ENCODE results near the gene MYH4.

GRCh38 chr17:10403589-10403988 is 65.8 kb downstream of the MYH4 start:
- TF ChIP-seq, protein P1, sequence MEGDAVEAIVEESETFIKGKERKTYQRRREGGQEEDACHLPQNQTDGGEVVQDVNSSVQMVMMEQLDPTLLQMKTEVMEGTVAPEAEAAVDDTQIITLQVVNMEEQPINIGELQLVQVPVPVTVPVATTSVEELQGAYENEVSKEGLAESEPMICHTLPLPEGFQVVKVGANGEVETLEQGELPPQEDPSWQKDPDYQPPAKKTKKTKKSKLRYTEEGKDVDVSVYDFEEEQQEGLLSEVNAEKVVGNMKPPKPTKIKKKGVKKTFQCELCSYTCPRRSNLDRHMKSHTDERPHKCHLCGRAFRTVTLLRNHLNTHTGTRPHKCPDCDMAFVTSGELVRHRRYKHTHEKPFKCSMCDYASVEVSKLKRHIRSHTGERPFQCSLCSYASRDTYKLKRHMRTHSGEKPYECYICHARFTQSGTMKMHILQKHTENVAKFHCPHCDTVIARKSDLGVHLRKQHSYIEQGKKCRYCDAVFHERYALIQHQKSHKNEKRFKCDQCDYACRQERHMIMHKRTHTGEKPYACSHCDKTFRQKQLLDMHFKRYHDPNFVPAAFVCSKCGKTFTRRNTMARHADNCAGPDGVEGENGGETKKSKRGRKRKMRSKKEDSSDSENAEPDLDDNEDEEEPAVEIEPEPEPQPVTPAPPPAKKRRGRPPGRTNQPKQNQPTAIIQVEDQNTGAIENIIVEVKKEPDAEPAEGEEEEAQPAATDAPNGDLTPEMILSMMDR (IDR thresholded peaks at IDR 0.05; ENCODE audit: low read depth, low read length, poor library complexity, severe bottlenecking) = no peak
- TF ChIP-seq EZH2phosphoT487 (IDR thresholded peaks at IDR 0.05; ENCODE audit: borderline replicate concordance, low read length) = no peak

Data from DOHH2 (cell line).